ENCODE measurements around the gene TSPAN4.

DNA sequence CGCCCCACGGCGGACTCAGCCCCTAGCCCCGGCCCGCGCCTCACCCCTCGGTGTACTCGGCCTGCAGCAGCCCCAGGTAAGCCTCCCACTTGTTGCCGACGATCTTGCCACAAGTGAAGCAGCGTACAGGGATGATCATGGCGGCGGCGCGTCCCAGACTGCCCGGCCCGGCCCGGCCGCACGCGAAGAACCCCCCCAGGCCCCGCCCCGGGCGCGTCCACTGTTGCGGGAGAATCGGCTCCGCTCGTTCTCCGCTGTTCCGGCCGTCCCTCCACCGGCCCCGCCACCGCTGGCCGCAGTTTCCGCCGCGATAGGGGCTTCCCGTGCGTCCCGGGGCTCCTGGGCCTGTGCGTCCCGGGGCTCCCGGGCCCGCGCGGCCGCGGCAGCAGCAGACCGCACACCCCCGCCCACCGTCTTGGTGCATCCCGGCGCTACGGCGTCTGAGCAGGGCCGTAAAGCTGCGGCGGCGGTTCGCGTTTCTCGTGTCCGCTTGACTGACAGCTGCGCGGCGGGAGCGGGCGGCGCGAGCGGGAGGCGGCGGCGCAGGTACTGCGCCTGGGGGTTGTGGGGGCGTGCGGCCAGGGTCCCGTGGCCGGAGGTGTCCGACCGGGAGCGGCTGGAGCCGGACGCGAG, at the start of gene TSPAN4, which contains the start of gene POLR2L:
- peak; percentile 84 for TF ChIP-seq POLR2A (IDR thresholded peaks at IDR 0.05)
- TF ChIP-seq, protein P1, sequence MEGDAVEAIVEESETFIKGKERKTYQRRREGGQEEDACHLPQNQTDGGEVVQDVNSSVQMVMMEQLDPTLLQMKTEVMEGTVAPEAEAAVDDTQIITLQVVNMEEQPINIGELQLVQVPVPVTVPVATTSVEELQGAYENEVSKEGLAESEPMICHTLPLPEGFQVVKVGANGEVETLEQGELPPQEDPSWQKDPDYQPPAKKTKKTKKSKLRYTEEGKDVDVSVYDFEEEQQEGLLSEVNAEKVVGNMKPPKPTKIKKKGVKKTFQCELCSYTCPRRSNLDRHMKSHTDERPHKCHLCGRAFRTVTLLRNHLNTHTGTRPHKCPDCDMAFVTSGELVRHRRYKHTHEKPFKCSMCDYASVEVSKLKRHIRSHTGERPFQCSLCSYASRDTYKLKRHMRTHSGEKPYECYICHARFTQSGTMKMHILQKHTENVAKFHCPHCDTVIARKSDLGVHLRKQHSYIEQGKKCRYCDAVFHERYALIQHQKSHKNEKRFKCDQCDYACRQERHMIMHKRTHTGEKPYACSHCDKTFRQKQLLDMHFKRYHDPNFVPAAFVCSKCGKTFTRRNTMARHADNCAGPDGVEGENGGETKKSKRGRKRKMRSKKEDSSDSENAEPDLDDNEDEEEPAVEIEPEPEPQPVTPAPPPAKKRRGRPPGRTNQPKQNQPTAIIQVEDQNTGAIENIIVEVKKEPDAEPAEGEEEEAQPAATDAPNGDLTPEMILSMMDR (IDR thresholded peaks at IDR 0.05), result peak in 2 of 4 experiments; percentile 19 to 34
